M059J (cell line): ENCODE results near the gene NR1I2. TPM values are rescaled to one million over a fixed set of nuclear protein-coding genes. Genes with fewer than 3 reads are reported as not detected.

Experiments used
- DNase-seq: peaks from one replicate; pipeline ENCODE4 v3.0.0-alpha.2; 2012; ENCODE audit warnings: low read depth
- total RNA-seq: library from RNA; depleted of rRNA; stranded (reverse); fragments of >200 nt; shearing (Covaris generic); gene quantifications from 2 replicates; pipeline ENCODE4 v1.2.3, GENCODE V29; 2014; rRNA removed

NR1I2 gene
- total RNA-seq, 1 experiment from 2014 or later = not detected

DNA sequence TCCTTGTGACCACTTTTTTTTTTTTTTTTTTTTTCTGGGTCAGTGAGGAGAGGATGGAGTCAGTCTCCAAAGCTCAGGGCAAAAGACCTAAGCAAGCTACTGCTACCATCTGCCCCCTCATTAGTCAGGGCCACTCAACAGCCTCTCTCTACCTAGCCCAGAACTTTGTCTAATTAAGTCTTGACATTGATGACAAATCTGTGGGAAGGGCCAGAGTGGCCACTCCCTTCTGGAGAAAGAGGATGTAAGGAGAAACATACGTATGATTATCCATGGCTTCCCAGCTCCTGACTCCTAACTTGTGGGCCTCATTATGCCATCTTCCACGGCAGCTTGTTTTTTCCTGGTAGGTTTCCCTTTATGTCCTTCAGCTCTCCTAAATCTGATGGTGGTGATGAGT, 37.9 kb downstream of the NR1I2 start:
- DNase-seq = peak; percentile 27

DNA sequence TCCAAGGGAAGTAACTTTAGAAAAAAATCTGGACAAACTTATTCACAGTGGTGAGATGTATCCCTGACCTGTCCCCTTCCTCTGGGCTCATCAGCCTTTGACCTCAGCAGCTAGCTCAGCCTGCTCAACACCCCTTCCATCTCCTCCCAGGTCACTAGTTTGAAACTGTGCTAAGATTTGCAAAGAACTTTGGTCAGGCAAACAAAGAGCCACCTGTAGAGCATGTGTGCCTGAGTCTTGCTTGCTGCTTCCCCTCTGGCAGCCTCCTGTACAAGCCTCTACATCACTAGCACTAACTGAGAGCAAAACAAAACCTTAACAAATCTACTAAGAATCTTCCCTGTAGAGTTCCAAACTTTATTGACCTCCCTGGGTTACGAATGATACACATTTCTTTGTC, 43.9 kb downstream of the NR1I2 start:
- no peak for DNase-seq

DNA sequence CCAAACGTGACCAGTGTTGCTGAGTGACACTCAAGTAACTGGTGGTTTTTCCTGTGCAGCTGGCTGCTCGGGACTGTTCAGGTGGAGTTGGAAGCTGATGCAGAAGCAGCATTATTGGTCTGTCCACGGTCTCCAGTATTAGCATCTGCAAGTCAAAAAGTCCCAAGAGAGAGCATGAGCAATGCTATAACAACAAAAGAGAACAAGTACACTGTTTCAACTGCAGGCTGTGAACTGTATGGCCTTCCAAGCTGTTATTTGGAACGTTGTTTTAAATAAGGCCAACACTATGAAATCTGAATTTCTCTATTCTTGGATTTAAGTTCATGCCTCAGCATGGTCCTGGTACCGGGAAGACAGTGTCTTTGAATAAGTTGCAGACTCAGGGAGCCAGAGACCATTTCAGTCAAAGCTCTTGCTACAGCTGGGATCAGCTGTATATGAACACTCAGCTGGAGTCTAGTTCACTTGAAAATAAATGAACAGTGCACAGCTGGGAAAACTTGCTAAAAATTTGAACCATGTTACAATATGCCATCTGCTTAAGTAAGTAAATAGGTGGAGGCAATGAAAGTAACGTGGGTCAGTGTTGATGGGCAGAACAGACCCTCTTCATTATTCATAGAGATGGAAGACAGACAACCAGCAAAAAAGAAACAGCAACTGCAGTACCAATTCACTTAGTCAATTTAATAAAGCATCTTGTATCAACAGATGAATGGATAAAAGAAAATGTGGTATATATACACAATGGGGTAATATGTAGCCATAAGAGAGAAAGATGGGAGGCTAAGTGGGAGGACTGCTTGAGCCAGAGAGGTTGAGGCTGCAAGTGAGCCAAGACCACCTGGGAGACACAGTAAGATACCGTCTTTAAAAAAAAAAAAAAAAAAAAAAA, 45.1 kb downstream of the NR1I2 start:
- DNase-seq = no peak

DNA sequence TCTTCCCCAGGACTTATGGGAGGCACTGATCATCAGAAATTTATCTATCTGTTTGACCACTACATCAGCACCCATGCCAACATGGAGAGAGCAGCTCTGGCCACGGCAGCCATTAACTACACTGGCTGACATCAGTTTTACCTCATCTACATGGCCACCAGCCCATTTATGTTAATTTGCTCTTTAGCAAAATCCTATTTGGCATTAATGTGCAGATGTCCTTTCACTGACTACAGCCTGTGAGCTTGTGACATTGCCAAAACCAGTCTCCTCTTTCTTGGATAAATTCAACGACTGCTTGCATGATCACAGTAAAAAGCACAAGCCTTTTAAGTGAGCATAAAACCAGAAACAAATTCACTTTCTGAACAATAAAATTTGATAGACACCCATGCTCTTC, 47.5 kb downstream of the NR1I2 start:
- no peak for DNase-seq

DNA sequence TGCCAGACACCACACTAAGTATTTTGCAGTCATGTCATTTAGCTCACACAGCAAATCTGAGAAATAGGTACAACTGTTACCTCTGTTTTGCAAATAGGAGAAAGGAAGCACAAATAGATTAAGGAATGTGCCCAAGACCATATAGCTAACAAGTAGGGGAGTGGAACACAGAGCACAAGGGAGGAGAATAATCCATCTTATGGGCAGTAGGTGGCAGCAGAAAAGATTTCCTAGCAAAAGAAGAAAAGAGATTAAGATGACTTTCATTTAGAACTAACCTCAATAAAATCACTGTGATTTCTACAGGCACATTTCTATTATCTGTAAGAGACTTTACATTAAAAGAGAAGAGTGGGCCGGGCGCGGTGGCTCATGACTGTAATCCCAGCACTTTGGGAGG, 49.1 kb downstream of the NR1I2 start:
- DNase-seq = no peak

DNA sequence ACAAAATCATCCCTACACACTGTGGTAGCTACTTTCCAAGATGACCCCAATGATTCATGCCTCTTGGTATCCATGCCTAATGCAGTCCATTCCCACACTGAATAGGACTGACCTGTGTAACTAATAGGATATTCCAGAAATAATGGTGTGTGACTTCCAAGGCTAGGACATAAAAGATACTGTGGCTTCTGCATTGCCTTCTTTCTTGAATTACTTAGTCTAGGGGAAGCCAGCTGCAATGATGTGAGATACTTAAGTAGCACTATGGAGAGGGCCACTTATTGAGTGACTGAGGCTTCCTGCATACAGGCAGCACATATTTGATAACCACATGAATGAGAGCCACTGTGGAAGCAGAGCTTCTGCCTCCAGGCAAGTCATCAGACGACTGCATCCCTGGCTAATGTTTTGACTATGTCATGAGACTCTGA, 50.1 kb downstream of the NR1I2 start:
- peak; percentile 95 for DNase-seq

DNA sequence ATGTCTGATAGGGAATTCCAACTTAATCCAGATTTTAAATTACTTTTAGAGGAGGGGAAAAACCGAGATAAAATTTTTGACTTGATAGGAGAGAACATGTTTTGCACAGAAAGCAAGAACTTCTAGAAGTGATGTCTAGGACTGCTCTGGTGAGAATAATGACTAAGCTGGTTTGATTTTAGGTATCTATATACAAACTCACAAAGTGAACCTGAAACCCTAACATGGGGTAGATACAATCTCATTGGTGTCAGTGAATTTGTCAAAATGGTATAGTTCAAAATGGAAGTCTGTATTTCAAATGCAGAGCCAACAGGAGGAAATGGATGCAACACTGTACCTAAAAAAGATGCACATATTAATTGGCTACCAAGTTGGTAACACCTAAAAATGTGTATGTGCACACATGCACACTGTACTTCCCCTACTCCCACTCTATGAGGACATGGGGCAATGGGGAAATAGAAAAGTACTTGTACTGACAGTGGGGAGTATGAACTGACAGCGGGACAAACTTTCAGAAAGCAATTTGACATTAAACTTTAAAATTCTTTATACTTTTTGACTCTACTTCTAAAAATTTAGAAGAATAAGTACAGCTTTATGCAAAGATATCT, 53.0 kb downstream of the NR1I2 start:
- no peak for DNase-seq

DNA sequence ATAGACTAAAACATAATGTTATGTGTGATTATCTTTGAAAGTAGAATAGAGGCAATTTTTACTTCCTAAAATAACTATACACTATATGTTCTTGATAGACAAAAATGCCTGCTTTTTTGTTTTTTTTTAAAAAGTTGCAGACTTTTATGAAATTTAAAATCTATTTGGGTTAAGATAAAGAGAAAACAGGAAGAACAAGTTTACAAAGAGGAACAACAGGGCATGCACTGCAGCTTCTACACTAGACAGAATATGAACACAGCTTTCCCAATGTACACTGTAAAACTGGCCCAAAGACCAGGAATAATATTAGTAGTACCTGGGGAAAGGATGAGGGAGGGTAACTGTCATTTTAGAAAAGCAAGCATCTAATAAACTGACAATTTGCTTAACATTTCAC, 53.7 kb downstream of the NR1I2 start:
- DNase-seq = no peak

DNA sequence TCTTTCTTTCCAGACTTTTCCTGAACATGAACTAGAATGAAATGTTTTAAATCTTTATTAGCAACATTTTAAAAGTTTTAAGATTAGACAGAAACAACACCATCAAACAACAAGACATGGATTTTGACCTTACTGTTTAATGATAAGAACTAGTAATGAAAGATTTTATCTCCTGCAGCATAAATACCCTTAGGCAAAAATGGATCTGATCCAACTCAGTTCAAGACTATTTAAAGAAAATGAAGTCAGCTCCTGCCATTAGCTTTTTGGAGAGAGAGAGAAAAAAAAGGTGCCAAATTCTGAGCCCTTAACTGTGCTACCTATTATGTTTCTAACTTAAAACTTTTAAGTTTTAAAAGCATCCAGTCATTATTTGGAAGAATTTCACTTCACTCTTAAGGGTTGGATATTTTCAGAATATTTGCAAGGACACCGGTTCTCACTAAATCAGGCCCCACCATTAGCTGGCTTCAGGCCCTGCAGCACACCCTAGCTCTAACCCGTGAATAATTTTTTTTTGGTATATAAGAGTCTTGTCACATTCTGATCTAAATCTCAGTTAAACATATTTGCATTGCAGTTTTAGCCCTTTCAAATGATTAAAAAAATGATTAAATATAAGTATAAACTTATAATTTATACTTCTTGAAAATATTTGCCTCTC, 60.0 kb downstream of the NR1I2 start:
- DNase-seq = peak; percentile 63

DNA sequence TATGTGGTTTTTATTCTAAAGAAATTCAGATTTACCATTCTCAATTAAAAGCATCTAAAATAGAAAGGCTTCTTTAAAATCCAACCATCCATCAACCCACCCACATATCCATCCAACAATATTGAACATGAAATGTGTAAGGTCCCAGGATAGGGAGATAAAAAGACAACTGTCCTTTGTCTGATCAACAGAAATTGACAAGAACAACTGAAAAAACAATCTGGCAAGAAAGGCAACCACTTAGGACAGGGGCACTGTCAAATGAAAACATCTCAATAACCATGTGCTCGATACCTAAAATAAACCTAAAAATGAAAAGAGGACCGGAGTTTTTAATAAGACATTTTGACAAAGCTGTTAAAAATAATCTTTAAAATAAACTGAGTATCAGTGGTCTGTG, 67.2 kb downstream of the NR1I2 start:
- DNase-seq = no peak

DNA sequence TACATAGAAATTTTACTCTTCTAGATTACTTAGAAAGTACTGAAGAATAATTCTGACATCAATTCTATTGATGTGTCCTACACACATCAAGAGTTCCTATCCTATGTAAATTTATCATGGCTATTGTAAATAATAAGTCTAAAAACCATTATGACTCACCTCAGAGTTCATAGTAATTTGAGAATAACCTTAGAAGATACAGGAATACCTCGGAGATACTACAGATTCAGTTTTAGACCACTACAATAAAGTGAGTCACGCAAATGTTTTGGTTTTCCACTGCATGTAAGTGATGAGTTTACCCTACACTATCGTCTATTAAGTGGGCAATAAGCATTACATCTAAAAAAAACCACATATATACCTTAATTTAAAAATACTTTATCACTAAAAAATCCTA, 74.8 kb downstream of the NR1I2 start:
- DNase-seq = peak; percentile 36

DNA sequence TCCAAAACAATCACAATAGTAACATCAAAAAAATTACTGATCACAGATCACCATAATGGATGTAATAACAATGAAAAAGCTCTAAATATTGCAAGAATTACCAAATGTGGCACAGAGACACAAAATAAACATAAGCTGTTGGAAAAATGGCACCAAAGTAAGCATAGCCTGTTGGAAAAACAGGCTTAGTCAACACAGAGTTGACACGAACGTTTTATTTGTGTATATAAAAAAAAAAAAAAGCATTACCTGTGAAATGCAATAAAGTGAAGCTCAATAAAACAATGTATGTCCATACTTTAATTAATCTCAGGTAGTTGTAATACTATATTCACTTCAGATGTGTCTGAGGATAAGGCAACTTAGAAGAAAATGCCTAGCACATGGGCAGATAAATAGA, 77.1 kb downstream of the NR1I2 start:
- DNase-seq = no peak

DNA sequence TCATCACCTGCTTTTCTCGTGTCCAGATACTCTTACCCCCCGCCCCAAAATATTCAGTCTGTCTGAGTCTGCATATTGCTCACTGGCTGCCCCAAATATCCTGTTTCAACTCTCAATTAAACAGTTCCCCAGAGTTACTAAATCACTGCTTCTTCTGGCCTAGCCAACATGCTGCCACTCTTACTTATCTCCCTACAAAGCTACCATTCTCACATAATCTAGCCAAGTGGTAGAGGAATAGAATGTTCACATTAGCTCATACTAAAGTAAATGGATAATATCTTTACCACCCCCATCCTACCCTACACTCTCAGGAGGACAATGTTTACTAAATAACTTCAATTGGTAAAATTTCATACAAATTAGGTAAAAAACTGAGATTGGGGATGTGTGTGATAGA, 77.8 kb downstream of the NR1I2 start:
- no peak for DNase-seq

DNA sequence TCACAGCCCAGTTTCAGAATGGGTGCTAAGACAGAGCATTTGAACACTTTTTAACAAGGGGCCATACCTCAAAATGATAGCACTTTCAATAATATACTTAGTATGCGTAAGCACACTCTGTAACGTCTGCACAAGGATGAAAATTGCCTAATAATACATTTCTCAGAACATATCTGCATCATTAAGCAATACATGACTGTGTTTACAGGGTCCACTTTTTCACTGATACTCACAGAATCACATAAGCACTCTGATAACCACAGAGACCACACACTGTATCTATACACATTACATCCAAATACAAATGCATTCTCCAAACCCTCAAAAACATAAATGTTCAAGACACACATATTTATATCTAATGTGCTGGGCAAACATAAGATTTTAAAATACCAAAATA, 79.8 kb downstream of the NR1I2 start:
- DNase-seq = no peak

DNA sequence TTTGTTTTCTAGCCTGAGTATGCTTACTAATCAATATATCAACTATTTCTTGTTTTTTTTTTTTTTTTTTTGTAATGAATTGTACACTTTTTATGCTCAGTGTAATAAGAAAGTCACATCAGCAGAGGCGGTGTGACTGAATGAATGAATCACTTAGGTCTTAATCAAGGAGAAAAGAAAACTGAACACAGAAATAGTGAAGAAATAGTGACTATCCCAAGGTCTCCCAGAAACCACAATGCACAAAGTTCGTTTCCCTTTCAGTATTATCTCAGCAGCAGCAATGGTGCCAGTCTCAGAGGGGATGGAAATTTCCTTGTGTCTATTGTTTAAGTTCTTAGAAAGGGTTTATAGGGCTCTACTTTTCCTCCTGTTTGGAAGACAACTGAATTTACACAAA, 80.7 kb downstream of the NR1I2 start:
- no peak for DNase-seq

DNA sequence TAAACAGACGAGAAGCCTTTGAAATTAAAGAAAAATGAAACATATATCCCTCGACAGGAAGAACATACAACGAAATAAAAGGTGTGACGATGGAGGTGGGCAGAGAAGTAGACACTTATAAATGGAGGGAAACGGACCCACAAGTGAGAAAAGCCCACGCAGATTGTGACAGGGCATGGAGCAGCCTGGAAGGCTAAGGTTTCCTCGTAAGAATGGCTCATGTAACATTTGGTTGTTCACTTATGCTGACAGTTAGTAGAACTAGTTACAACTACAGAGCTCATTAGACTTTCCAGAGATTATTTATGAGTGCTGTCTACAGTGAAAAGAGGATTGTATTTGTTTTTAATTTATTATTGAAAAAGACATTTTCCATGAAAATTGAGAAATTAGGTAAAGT, 82.6 kb downstream of the NR1I2 start:
- no peak for DNase-seq

Other genes with a start within 250 kb of the NR1I2 start
- not detected in 2 replicates for gene CD80, start 222.5 kb upstream of the NR1I2 start, total RNA-seq
- gene ADPRH, start 202.6 kb upstream of the NR1I2 start, total RNA-seq = 1.0 and 1.1 TPM in 2 replicates
- not detected in 2 replicates for gene PLA1A, start 184.2 kb upstream of the NR1I2 start, total RNA-seq
- gene POPDC2, start 121.5 kb upstream of the NR1I2 start, total RNA-seq = 0.12 TPM in 1 of 2 replicates, not detected in the other
- gene COX17, start 104.7 kb upstream of the NR1I2 start, total RNA-seq = 64.5 and 103 TPM in 2 replicates
- 1.6 and 3.3 TPM in 2 replicates for gene CFAP91, start 79.1 kb upstream of the NR1I2 start, total RNA-seq